Effector memory CD8-positive, alpha-beta T cell (primary cell): ENCODE results near the gene IGSF9.
"Not testable (repeated sequence)": the region's sequence is repeated elsewhere in the genome, so short reads cannot be mapped to it uniquely, and the experiment has no call there.

Experiments
- ATAC-seq: fragments of 150-1000 bp; cut with Tn5 transposase; replicated peaks from 2 replicates; pipeline ENCODE4 v1.10.0; 2021; ENCODE audit warnings: mild to moderate bottlenecking, moderate library complexity
- DNase-seq, 3 experiments: peaks; one replicate each; pipeline ENCODE4 v3.0.0; 2021
- H3K27ac Mint-ChIP-seq, 2 donors: one replicate each; pipeline ENCODE4 v1.8.0; 2022; ENCODE audit warnings: mild to moderate bottlenecking in 2 of 2, mixed read lengths in 2 of 2, moderate library complexity in 2 of 2
- H3K27me3 Mint-ChIP-seq, 2 donors: one replicate each; pipeline ENCODE4 v1.8.0; 2022; ENCODE audit warnings: mixed read lengths in 2 of 2
- H3K36me3 Mint-ChIP-seq: one replicate; pipeline ENCODE4 v1.8.0; 2022; ENCODE audit warnings: mild to moderate bottlenecking, moderate library complexity, mixed read lengths; ENCODE audit not compliant: insufficient read depth
- H3K4me1 Mint-ChIP-seq, 2 donors: one replicate each; pipeline ENCODE4 v1.8.0; 2022; ENCODE audit warnings: low read depth in 2 of 2, mixed read lengths in 2 of 2
- H3K4me3 Mint-ChIP-seq, 2 donors: one replicate each; pipeline ENCODE4 v1.8.0; 2022; ENCODE audit warnings: mild to moderate bottlenecking in 2 of 2, mixed read lengths in 2 of 2, moderate library complexity in 2 of 2
- H3K9me3 Mint-ChIP-seq, 2 donors: one replicate each; pipeline ENCODE4 v1.8.0; 2022; ENCODE audit warnings: mixed read lengths in 2 of 2

The IGSF9 gene

DNA sequence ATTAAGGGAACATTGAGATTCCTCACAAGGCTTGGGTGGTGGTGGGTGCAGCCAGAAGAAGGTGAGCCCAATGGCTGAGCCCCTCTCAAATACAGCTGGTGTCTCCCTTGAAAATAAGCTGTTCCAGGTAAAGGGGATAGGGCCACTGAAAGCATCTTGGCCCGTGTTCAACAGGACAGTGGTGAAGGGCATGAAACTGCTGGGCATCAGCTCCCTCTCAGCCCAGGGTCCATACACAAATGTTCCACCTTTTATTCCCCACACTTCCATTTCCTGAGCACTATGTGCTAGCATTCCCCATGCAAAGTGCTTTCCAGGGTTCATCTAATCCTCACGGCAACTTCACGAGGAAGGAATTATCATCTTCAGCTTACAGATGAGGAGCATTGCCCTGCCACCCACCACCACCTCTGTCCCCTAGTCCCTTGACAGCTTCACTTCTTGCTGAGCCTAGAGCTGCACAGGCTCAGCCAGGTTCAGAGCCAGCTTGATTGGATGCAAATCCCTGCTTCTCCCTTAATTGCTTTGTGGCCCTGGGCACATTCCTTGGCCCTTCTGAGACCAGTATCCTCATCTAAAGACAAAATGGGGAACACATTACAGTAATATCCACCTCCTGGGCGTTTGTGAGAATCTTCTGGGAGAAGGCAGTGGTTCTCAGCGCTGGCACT, 29.7 kb downstream of the IGSF9 start:
- Mint-ChIP-seq H3K4me3 (no peak overlapping the region), H3K9me3 (no peaks in the 10 kb centered on the region), H3K36me3 (peaks cover 81% of the 10 kb centered on the region), H3K27ac (peak overlapping the region; percentile 99 to 100), H3K4me1 (peaks cover 63 to 76% of the 10 kb centered on the region in 2 donors), H3K27me3 (no peaks in the 10 kb centered on the region)
- no peak for DNase-seq
- ATAC-seq, result no peak

DNA sequence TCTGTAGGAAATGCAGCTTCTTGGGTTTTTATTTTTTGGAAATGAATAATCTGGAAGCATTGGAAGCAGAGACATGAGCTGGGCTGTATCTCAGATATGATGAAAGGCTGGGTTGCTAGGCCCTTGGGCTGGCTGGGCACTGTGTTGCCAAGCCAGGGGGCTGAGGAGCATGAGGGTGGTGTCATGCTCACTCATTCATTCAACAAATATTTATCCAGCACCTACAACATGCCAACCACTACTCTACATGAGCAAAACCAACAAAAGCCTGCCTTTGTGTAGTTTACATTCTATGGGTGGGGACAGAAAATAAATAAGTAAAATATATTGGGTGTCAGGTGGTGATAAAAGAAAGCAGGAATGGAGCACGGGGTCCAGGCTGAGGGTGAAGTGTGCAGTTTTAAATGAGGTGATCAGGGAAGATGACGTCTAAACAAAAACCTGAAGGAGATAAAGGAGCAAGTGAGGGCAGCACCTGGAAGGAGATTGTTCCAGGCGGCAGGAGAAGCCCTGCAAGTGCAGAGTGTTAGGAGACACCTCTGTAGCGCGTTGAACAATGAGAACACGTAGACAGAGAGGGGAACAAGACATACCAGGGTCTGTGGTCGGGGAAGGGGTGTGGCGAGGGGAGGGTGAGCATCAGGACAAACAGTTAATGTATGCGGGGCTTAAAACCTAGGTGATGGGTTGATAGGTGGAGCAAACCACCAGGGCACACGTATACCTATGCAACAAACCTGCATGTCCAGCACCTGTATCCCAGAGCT, 31.0 kb downstream of the IGSF9 start:
- ATAC-seq, result no peak
- Mint-ChIP-seq H3K4me1 (peaks cover 62 to 75% of the 10 kb centered on the region in 2 donors), H3K27me3 (no peaks in the 10 kb centered on the region), H3K27ac (peak overlapping the region; percentile 99 to 100), H3K9me3 (no peaks in the 10 kb centered on the region), H3K36me3 (peaks cover 78% of the 10 kb centered on the region), H3K4me3 (peak overlapping the region in 1 of 2 donors; percentile 7)
- no peak for DNase-seq

DNA sequence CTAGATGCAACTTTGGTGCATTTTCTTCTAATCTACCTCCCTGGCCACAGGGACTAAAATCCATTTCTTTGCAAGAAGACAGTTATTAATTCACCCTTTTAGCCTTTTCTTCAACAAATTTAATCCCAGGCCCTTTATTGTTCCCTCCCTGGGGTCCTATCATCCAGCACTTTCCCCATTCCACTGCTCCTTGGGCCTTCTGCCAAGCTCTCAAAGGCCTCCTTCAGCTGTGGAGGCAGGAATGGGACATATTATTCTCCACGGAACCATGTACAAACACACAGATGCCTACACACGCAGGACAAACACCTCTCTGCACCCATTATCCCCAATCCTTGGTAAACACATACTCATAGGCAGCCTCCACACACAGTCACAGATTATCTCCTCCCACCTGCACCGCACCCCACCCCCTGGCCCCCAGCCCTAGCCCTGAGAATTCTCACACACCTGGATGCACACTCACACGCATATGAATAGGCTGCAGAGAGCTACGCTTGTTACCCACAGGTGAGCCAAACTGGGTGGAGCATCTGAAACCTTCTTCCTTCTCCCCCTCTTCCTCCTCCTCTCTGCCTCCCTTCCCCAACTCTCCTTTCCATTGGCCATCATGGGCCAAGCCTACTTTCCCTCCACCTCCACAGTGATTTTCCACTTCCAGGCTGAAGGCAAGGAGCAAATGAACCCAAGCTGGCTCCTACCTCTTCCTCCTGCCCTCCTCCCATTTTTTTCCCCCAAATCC, 31.8 kb downstream of the IGSF9 start:
- H3K4me3 Mint-ChIP-seq, result peak overlapping the region in 1 of 2 donors; percentile 45
- peaks cover 61 to 74% of the 10 kb centered on the region in 2 donors for H3K4me1 Mint-ChIP-seq

DNA sequence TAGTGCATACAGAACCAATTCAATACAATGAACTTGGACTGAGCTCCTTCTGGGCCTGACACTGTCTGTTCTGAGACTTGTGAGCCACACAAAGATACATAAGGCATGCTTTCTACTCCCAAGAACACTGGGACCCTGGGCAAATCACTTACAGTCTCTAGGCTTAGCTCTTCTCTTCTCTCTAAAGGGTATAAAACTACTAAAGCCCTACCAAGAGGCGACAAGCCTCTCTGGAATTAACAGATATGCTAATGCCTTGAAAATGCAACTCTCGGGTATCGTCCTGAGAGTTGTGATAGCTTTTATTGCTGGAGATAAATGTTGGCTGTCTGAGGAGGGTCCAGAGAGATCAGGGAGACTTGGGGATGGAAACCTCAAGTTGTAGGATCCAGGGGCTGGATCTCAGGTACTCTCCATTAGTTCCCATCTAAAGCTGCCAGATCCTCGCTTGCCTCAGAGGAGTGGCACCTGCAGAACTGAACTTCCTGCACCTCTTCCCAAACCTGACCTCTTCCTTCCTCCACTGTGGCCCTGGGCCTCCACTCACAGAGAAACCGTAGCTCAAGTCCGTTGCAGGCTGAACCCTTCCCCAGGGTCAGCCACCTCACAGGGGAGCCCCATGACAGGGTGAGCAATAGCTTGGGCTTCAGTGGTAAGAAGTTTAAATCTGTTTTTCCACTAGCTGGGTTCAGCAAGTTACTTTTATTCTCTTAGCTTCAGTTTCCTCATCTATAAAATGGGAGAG, 33.9 kb downstream of the IGSF9 start:
- H3K4me3 Mint-ChIP-seq, result peak overlapping the region; percentile 54 to 75
- no peaks in the 10 kb centered on the region for H3K9me3 Mint-ChIP-seq
- peaks cover 61% of the 10 kb centered on the region for H3K36me3 Mint-ChIP-seq
- no peaks in the 10 kb centered on the region for H3K27me3 Mint-ChIP-seq
- DNase-seq, result no peak
- peaks cover 48 to 66% of the 10 kb centered on the region in 2 donors for H3K4me1 Mint-ChIP-seq
- ATAC-seq, result no peak
- peak overlapping the region; percentile 99 to 100 for H3K27ac Mint-ChIP-seq

More for the DNA sequence above, 31.8 kb downstream of the IGSF9 start:
- ATAC-seq (no peak), DNase-seq (no peak)
- H3K27me3 Mint-ChIP-seq, result no peaks in the 10 kb centered on the region
- peaks cover 70% of the 10 kb centered on the region for H3K36me3 Mint-ChIP-seq
- no peaks in the 10 kb centered on the region for H3K9me3 Mint-ChIP-seq
- peak overlapping the region; percentile 99 to 100 for H3K27ac Mint-ChIP-seq

DNA sequence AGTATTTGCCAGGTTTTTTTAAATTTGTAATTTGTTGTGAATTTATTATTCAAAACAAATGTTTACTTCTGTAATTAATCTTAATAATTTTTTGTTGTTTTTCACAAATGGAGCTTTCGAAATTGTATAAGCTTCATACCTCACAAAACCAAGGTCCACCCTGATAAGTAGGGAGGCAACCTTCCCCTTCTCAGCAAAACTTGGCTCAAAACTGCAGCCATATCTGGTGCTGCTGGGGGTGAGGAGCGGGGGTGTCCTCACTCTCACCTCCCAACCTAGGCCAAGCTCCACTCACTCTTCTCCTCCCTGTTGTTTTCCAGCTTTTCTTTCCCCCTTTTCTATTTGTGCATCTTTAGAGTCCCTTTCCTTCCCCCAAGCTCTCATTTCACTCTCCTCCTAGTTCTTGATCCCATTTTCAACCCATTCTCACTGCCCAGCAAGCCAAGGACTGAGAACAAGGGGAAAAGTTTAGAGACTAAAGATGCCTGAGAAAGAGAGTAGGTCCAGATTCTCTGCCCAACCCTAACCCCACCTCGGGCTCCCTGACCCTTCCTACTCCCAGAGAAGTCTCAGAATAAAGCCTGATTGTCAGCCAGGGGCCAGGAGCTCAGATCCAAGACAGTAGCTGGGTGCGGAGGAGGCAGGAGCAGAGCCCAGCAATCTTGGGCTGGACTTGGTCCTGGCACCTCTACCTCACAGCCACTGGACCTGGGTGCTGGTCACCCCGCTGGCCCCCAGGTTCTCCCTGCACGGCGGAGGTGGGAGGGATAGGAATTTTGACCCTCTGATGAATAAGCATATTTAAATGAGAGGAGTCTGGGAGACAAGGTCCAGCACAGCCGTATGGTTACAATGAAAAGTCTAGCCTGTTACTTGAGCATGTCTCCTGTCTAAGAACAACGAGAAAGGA, 37.1 kb downstream of the IGSF9 start:
- Mint-ChIP-seq H3K4me3 (no peak overlapping the region), H3K27ac (peak overlapping the region; percentile 66 to 99), H3K9me3 (no peaks in the 10 kb centered on the region), H3K4me1 (peaks cover 30 to 41% of the 10 kb centered on the region in 2 donors), H3K27me3 (no peaks in the 10 kb centered on the region), H3K36me3 (peaks cover 44% of the 10 kb centered on the region)
- ATAC-seq, result no peak
- DNase-seq, result no peak

DNA sequence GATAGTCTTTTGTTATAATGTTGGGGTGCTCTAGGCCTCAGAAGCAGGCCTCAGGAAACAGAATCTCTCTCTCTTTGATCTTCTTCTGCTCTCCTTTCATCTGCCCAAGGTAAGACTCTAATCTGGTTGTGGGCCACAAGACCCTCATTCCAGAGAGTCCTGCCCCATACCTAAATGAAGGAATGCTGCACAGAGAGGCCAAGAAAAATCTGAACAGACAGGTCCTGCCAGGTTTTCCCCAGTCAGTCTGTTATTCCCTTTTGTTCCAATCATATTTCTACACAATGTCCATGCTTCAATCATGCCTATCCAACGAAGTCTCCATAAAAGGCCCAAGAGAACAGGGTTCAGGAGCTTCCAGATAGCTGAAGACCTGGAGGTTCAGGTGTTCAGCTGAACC, 38.5 kb downstream of the IGSF9 start:
- Mint-ChIP-seq H3K36me3 (peaks cover 37% of the 10 kb centered on the region), H3K9me3 (no peaks in the 10 kb centered on the region), H3K4me3 (no peak overlapping the region), H3K4me1 (peaks cover 22 to 28% of the 10 kb centered on the region in 2 donors), H3K27ac (peak overlapping the region in 1 of 2 donors; percentile 99), H3K27me3 (no peaks in the 10 kb centered on the region)
- DNase-seq, result no peak
- ATAC-seq, result no peak

DNA sequence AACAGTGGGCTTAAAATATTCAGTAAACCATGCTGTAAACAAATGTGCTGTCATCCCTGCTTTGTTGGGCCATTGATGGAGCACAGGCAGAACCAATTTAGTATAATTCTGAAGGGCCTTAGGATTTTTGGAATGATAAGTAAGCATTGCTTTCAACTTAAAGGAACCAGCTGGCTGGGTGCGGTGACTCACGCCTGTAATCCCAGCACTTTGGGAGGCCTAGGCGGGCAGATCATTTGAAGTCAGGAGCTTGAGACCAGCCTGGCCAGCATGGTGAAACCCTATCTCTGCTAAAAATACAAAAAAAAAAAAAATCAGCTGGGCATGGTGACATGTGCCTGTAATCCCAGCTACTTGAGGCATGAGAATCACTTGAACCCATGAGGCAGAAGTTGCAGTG, 41.4 kb downstream of the IGSF9 start:
- not testable (repeated sequence) for H3K27ac Mint-ChIP-seq, H3K9me3 Mint-ChIP-seq, H3K27me3 Mint-ChIP-seq, H3K4me3 Mint-ChIP-seq, H3K4me1 Mint-ChIP-seq, ATAC-seq, DNase-seq
- H3K36me3 Mint-ChIP-seq, result peaks cover 24% of the 10 kb centered on the region

DNA sequence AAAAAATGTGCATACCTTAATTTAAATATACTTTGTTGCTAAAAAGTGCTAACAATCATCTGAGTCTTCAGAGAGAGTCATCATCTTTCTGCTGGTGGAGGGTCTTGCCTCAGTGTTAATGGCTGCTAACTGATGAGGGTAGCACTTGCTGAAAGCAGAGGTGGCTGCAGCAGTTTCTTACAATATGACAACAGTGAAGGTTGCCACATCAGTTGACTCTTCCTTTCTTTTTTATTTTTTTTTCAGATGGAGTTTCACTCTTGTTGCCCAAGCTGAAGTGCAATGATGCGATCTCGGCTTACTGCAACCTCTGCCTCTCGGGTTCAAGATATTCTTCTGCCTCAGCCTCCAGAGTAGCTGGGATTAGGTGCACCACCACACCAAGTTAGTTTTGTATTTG, 42.9 kb downstream of the IGSF9 start:
- DNase-seq, result no peak
- no peak for ATAC-seq
- Mint-ChIP-seq H3K27me3 (peaks cover 0 to 9% of the 10 kb centered on the region in 2 donors), H3K27ac (no peak overlapping the region), H3K9me3 (no peaks in the 10 kb centered on the region), H3K4me3 (no peak overlapping the region), H3K36me3 (peaks cover 17% of the 10 kb centered on the region), H3K4me1 (peaks cover 0 to 6% of the 10 kb centered on the region in 2 donors)

DNA sequence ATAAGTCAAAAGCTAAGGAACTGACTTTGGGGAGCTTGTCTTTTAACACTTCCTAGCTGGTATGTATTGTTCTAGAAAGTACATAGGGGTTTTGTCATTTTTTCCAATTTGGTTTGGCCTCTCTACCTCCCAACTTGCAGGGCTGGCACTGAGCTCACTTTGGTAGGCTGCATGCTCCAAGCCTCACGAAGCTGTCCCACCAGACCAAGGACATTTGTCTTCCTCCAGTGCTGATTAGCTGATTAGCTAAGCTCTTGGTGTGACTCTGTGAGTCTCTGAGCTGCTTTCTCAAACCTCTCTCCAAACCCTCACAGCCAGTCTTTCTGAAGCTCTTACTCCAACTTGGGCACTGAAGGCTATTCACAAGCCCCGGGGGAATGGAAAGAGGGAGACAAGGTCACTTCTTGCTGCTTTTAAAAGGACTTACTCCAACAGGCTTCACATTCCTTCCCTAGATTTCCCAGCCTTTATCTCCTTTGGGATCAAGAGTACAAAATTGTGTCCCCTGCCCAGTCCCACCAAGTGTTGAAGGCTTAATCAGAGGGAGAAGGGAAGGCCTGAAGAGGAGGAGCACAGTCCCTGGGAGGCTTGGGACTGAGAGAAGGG, 44.6 kb downstream of the IGSF9 start:
- H3K27ac Mint-ChIP-seq, result peak overlapping the region in 1 of 2 donors; percentile 44
- DNase-seq, result no peak
- H3K4me3 Mint-ChIP-seq, result no peak overlapping the region
- H3K4me1 Mint-ChIP-seq, result peaks cover 0 to 10% of the 10 kb centered on the region in 2 donors
- H3K27me3 Mint-ChIP-seq, result peaks cover 0 to 16% of the 10 kb centered on the region in 2 donors
- ATAC-seq, result no peak
- H3K36me3 Mint-ChIP-seq, result peaks cover 12% of the 10 kb centered on the region
- no peaks in the 10 kb centered on the region for H3K9me3 Mint-ChIP-seq

DNA sequence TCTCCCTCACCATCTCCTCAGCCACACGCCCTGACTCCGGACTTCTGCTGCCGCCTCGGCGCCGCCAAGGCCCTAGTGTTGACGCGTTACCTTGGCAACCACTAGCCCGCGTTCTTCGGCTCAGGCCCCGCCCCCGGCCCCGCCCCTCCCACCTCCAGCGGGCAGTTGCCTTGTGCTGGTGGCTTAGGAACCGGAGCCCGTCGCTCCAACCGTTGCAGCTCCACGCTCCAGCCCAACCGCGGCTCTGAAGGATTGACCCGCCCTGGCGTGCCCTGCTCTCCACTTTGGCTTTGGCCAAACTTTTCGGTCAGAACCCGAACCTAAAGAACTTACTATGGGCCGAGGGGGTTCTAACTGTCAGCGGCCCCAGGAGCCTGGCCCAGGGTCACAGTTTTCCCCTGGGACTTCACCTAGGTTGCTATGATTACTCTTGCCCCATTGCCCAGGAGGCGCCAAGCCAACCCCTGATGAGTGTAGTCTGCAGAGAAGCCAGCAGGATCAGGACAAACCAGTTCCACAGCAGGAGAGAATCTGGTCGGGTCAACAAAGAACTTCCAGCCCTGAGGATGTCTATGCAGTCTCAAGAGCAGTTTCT, 45.2 kb downstream of the IGSF9 start, which contains the start of gene CFAP45:
TSS of gene CFAP45 (minus strand) at position 80 of the 595 bp plus-strand sequence. CDS start at position 13, 67 bp downstream.
- ATAC-seq, result peak; percentile 57
- H3K4me1 Mint-ChIP-seq, result peaks cover 0 to 10% of the 10 kb centered on the region in 2 donors

DNA sequence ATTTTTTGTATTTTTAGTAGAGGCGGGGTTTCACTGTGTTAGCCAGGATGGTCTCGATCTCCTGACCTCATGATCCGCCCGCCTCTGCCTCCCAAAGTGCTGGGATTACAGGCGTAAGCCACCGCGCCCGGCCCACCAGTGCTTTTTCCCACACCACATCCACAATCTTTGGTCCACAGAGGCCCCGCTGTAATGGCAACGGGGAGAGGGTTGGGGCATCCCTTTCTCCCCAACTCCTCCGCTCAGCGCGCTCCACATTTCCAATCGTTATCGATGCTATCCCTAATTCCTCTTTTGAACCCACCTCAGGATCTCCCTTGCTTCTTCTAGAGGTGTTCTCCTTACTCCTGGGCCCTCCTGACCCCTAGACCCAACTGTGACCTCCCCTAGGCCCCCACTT, 45.8 kb downstream of the IGSF9 start:
- not testable (repeated sequence) for H3K27ac Mint-ChIP-seq, H3K36me3 Mint-ChIP-seq, H3K9me3 Mint-ChIP-seq, DNase-seq, ATAC-seq, H3K4me3 Mint-ChIP-seq
- Mint-ChIP-seq H3K27me3 (peaks cover 0 to 19% of the 10 kb centered on the region in 2 donors), H3K4me1 (peaks cover 0 to 10% of the 10 kb centered on the region in 2 donors)

More for the DNA sequence above, 45.2 kb downstream of the IGSF9 start, which contains the start of gene CFAP45:
- no peak for DNase-seq
- H3K27me3 Mint-ChIP-seq, result peaks cover 0 to 19% of the 10 kb centered on the region in 2 donors
- peaks cover 8% of the 10 kb centered on the region for H3K36me3 Mint-ChIP-seq
- peak within 1 kb of the TSS in 1 of 2 donors; percentile 61 for H3K27ac Mint-ChIP-seq
- no peak within 1 kb of the TSS for H3K4me3 Mint-ChIP-seq
- H3K9me3 Mint-ChIP-seq, result no peaks in the 10 kb centered on the region
